PC-3 (cell line): Measurements from ENCODE around the gene SLC7A5.

Experiments
- CTCF ChIP-seq: fragments of 300-600 bp; sonication (generic); conservative IDR thresholded peaks from 2 replicates; pipeline ENCODE4 v1.5.1; 2017; ENCODE audit warnings: antibody characterized with exemption, low read depth, mild to moderate bottlenecking, low read length
- EZH2 ChIP-seq: fragments of 300-600 bp; sonication (generic); IDR thresholded peaks from one replicate; pipeline ENCODE4 v1.6.1; 2017; ENCODE audit warnings: antibody characterized with exemption, mild to moderate bottlenecking, low read length; ENCODE audit not compliant: unreplicated experiment
- EZH2phosphoT487 ChIP-seq: fragments of 300-600 bp; sonication (generic); IDR thresholded peaks from 2 replicates; pipeline ENCODE4 v1.6.1; 2018; ENCODE audit warnings: mild to moderate bottlenecking, antibody characterized with exemption, low read length, borderline replicate concordance

DNA sequence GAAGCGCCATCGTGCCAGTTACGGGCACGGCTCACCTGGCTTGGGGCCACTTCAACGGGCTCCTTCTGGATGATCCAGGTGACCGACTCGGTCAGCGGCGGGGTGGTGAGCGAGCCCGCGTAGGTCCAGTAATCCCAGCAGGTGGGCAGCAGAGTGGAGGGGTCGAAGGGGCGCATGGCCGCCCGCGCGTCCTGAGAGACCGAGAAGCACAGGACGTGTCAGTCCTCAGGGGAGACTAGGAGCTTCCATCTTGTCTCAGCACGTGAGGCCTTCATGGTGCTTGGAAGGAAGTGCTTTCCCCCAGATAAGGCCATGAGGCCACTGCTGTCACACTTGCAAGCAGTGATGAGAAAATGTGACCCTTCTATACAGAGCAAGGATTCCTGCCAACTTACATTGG lies 22.5 kb upstream of the SLC7A5 start:
- no peak for TF ChIP-seq EZH2
- TF ChIP-seq EZH2phosphoT487 = no peak
- TF ChIP-seq CTCF = no peak
